CD4-positive, alpha-beta T cell treated with Interleukin-2 at 100 ng/mL for 4 hours (primary cell): ENCODE data around the gene LPAR1.
"Not testable (repeated sequence)": the region's sequence is repeated elsewhere in the genome, so short reads cannot be mapped to it uniquely, and the experiment has no call there.

Source experiments
- DNase-seq: peaks from one replicate; pipeline ENCODE4 v3.0.0-alpha.2; 2020; ENCODE audit warnings: low spot score

The LPAR1 gene

GRCh38 chr9:111038331-111039230, at the start of gene LPAR1:
TSS of gene LPAR1 (minus strand) at chr9:111038470. CDS start at chr9:110972117, 66,353 bp downstream.
- no peak for DNase-seq

GRCh38 chr9:111078391-111079038, 40.2 kb upstream of the LPAR1 start:
- no peak for DNase-seq

- DNase-seq = no peak
Measured at GRCh38 chr9:111076519-111076918, 38.2 kb upstream of the LPAR1 start.

GRCh38 chr9:111076042-111076441, 37.8 kb upstream of the LPAR1 start:
- no peak for DNase-seq

- no peak for DNase-seq
Measured at GRCh38 chr9:111074395-111074794, 36.1 kb upstream of the LPAR1 start.

- no peak for DNase-seq
Measured at GRCh38 chr9:111069183-111069582, 30.9 kb upstream of the LPAR1 start.

GRCh38 chr9:111068771-111069170, 30.5 kb upstream of the LPAR1 start:
- no peak for DNase-seq

GRCh38 chr9:111068383-111068730, 30.1 kb upstream of the LPAR1 start:
- no peak for DNase-seq

GRCh38 chr9:111066468-111066867, 28.2 kb upstream of the LPAR1 start:
- no peak for DNase-seq

GRCh38 chr9:111065414-111065813, 27.1 kb upstream of the LPAR1 start:
- no peak for DNase-seq

GRCh38 chr9:111064160-111064837, 26.0 kb upstream of the LPAR1 start:
- no peak for DNase-seq

GRCh38 chr9:111063332-111063731, 25.1 kb upstream of the LPAR1 start:
- DNase-seq = no peak

GRCh38 chr9:111058166-111058565, 19.9 kb upstream of the LPAR1 start:
- no peak for DNase-seq

GRCh38 chr9:111056538-111056937, 18.3 kb upstream of the LPAR1 start:
- no peak for DNase-seq

GRCh38 chr9:111052791-111053190, 14.5 kb upstream of the LPAR1 start:
- DNase-seq = no peak

GRCh38 chr9:111051400-111051799, 13.1 kb upstream of the LPAR1 start:
- DNase-seq = no peak

GRCh38 chr9:111050819-111051218, 12.5 kb upstream of the LPAR1 start:
- no peak for DNase-seq

- not testable (repeated sequence) for DNase-seq
Measured at GRCh38 chr9:111047287-111047686, 9.0 kb upstream of the LPAR1 start.

- no peak for DNase-seq
Measured at GRCh38 chr9:111041902-111042301, 3.6 kb upstream of the LPAR1 start.

- no peak for DNase-seq
Measured at GRCh38 chr9:111040494-111040893, 2.2 kb upstream of the LPAR1 start.

GRCh38 chr9:111039231-111039906, 1.1 kb upstream of the LPAR1 start:
- no peak for DNase-seq

GRCh38 chr9:111037708-111038330, 451 bp downstream of the LPAR1 start:
- no peak for DNase-seq
